Heart right ventricle (tissue), 16 donors: ENCODE measurements around the gene MYO5B. TPM values are rescaled to one million over a fixed set of nuclear protein-coding genes. Genes with fewer than 3 reads are reported as not detected.

Source experiments
- ATAC-seq, 8 donors: fragments of 200-7000 bp; cut with Tn5 transposase; one replicate each; pipeline ENCODE4 v1.9.1; 2020; ENCODE audit warnings: mild to moderate bottlenecking in 8 of 8, moderate library complexity in 8 of 8, moderate number of reproducible peaks in 1 of 8
- DNase-seq, 2 donors: peaks; one replicate each; pipeline ENCODE4 v3.0.0-alpha.2; 2020
- H3K27ac ChIP-seq, 10 donors: fragments of 200-600 bp; sonication (generic) in 2 of 10; one replicate each; pipeline versions ENCODE4 v1.5.0 to v1.8.0; 2020 to 2022; ENCODE audit warnings: mild to moderate bottlenecking in 3 of 10
- H3K27me3 ChIP-seq, 7 donors: fragments of 200-600 bp; one replicate each; pipeline ENCODE4 v1.8.0; 2021 to 2022; ENCODE audit warnings: mild to moderate bottlenecking in 2 of 7
- H3K36me3 ChIP-seq, 9 donors: fragments of 200-600 bp; sonication (generic) in 1 of 9; one replicate each; pipeline versions ENCODE4 v1.5.0 to v1.8.0; 2020 to 2022; ENCODE audit warnings: mild to moderate bottlenecking in 2 of 9
- H3K4me1 ChIP-seq, 9 donors: fragments of 200-600 bp; sonication (generic) in 1 of 9; one replicate each; pipeline versions ENCODE4 v1.5.0 to v1.8.0; 2020 to 2022; ENCODE audit warnings: mild to moderate bottlenecking in 4 of 9
- H3K4me3 ChIP-seq, 10 donors: fragments of 200-600 bp; sonication (generic) in 2 of 10; one replicate each; pipeline versions ENCODE4 v1.5.0 to v1.8.0; 2020 to 2022; ENCODE audit warnings: mild to moderate bottlenecking in 7 of 10, moderate library complexity in 2 of 10
- H3K9me3 ChIP-seq, 11 donors: fragments of 200-600 bp in 10 of 11; sonication (generic) in 2 of 11; one replicate each; pipeline versions ENCODE4 v1.5.0 to v1.8.0; 2013 to 2022; ENCODE audit warnings: mild to moderate bottlenecking in 2 of 11, control low read depth in 1 of 11, moderate library complexity in 1 of 11
- WGBS, 2 donors: extraction: QIAGEN DNeasy Blood & Tissue Kit; methylation state at CpG; one replicate each; pipeline ENCODE4 v1.1.7; 2013; ENCODE audit warnings: inconsistent platforms in 1 of 2; 5-methylcytosine and 5-hydroxymethylcytosine counted together
- intact Hi-C, 10 donors: fragments of 100-400 bp; cut with DNase I; formaldehyde crosslinking; loops; one replicate each; pipeline versions ENCODE4 v1.11.1 to v1.14.2; 2022
- polyA plus RNA-seq, 2 donors: library from polyadenylated mRNA; stranded (reverse); fragments of 200-250 nt; gene quantifications; one replicate each; pipeline ENCODE4 v1.2.3, GENCODE V29; 2013
- total RNA-seq, 10 donors: library from RNA; stranded (reverse); fragmentation: NEBNext Ultra II Directional in 3 of 10; extraction: Animal tissue kit (Norgen Biotek cat#: 25700) in 3 of 10; gene quantifications; one replicate each; pipeline versions ENCODE4 v1.2.1 to v1.2.4, GENCODE V29; 2021 to 2023
- TF ChIP-seq, protein P1 (sequence below), 9 donors: fragments of 200-600 bp; sonication (generic) in 2 of 9; IDR thresholded peaks; one replicate each; pipeline versions ENCODE4 v1.5.0 to v1.8.0; 2021 to 2022; ENCODE audit warnings: antibody characterized with exemption in 9 of 9, mild to moderate bottlenecking in 5 of 9, moderate library complexity in 1 of 9
- donor health status: Arrhythmogenic right ventricular cardiomyopathy.
- donor health status: ischemic (EF 13 %, LVEDD 7.1; RV severe dilation, severe dysfunction).
- donor health status: healthy with polysubstance abuse.
- donor health status: DM: no; HTN: yes; CAD: no.
- donor health status: DM: no; HTN: no; CAD: no.
- donor health status: ischemic (EF 25% LVEDD 6.9; RV normal size, moderate dysfunction).
- donor health status: ischemic (EF 25% LVEDD 5.7; RV mildly dilated, moderate dysfunction).
- donor health status: healthy.
- donor health status: DM: yes; HTN: yes; CAD: no.
- donor health status: Ischemic cardiomyopathy.
- donor health status: ischemic (EF 35%, LVEDD 5.7; RV mildly dilated, moderate dysfunction).
- donor health status: nonischemic (EF 11% LVEDD 7.7; RV severe dilation, severe dysfunction).
- donor health status: DM: yes; HTN: yes; CAD: no.
- donor health status: PGD.
- donor health status: ischemic (EF 29% LVEDD 5.4; RV normal size, mild dysfunction).
- donor health status: nonischemic (EF 23%, LVEDD 6.1; RV moderate dilation, normal function).

MYO5B gene
- total and polyA plus RNA-seq, 12 donors, result 0.20 to 3.7 (median 0.93) TPM

DNA sequence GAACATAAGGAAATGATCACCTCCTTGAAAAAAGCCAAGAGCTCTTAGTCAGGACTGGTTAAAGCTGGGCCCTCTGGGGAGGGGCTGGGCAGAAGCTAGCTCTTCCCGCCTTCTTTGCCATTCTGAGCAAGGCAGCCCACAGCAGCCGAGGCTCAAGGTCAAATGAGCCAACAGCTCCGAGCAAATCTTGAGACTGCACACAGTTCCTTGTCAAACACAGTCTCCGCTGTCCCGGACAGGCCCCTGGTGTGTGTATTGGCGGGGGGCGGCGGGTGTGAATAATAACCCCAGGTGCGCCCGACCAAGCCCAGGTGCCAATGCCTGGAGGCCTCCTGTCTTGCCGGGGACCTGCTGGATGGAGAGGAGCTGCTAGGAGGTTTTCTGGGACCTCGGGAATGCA, 335.2 kb downstream of the MYO5B start:
- Histone ChIP-seq H3K4me1 (peaks cover 0 to 3% (median 0%) of the 10 kb centered on the region in 9 donors), H3K27me3 (peaks cover 0 to 11% (median 0%) of the 10 kb centered on the region in 7 donors), H3K36me3 (no peaks in the 10 kb centered on the region), H3K27ac (no peak overlapping the region), H3K9me3 (no peaks in the 10 kb centered on the region), H3K4me3 (no peak overlapping the region)
- DNase-seq (no peak), ATAC-seq (no peak)
- intact Hi-C loops, result loop anchor here (1.0 to 10.0 kb wide), 12 partner anchors 65 to 1185 kb away; partner anchors contain the start of gene LIPG (in 4 of the 10)
- TF ChIP-seq, protein P1, sequence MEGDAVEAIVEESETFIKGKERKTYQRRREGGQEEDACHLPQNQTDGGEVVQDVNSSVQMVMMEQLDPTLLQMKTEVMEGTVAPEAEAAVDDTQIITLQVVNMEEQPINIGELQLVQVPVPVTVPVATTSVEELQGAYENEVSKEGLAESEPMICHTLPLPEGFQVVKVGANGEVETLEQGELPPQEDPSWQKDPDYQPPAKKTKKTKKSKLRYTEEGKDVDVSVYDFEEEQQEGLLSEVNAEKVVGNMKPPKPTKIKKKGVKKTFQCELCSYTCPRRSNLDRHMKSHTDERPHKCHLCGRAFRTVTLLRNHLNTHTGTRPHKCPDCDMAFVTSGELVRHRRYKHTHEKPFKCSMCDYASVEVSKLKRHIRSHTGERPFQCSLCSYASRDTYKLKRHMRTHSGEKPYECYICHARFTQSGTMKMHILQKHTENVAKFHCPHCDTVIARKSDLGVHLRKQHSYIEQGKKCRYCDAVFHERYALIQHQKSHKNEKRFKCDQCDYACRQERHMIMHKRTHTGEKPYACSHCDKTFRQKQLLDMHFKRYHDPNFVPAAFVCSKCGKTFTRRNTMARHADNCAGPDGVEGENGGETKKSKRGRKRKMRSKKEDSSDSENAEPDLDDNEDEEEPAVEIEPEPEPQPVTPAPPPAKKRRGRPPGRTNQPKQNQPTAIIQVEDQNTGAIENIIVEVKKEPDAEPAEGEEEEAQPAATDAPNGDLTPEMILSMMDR (IDR thresholded peaks at IDR 0.05), result no peak
- 83% methylated on average over 12 of the region's 12 CpGs for WGBS, 2 donors

DNA sequence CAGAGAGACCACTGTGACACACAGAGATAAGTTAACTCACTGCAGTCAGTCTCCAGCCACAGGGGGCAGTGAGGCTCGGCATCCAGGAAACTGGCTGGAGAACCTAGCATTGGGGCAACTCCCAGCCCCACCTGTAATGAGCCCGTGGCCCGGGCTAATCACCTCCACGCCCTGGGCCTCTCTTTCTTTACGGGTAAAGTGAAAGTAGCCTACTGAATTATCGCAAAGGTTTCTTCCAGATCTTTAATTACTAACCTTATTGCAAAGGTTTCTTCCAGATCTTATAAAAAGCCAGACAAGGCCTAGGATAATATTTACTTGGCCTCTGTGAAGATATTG, 336.0 kb downstream of the MYO5B start:
- DNase-seq (no peak), ATAC-seq (peak in 3 of 8 donors; percentile 7 to 20 (median 14))
- WGBS, 2 donors, result 55 to 59% methylated on average over 6 of the region's 6 CpGs
- peaks cover 0 to 3% (median 0%) of the 10 kb centered on the region in 9 donors for H3K4me1 ChIP-seq
- peaks cover 0 to 5% (median 0%) of the 10 kb centered on the region in 7 donors for H3K27me3 ChIP-seq
- H3K4me3 ChIP-seq, result no peak overlapping the region
- H3K36me3 ChIP-seq, result no peaks in the 10 kb centered on the region
- intact Hi-C loops, result loop anchor here (1.0 to 10.0 kb wide), 12 partner anchors 64 to 1184 kb away; partner anchors contain the start of gene LIPG (in 3 of the 10)
- H3K9me3 ChIP-seq, result no peaks in the 10 kb centered on the region
- TF ChIP-seq, protein P1 (IDR thresholded peaks at IDR 0.05), result peak in 3 of 9 donors; percentile 2 to 22 (median 2)
- H3K27ac ChIP-seq, result no peak overlapping the region

DNA sequence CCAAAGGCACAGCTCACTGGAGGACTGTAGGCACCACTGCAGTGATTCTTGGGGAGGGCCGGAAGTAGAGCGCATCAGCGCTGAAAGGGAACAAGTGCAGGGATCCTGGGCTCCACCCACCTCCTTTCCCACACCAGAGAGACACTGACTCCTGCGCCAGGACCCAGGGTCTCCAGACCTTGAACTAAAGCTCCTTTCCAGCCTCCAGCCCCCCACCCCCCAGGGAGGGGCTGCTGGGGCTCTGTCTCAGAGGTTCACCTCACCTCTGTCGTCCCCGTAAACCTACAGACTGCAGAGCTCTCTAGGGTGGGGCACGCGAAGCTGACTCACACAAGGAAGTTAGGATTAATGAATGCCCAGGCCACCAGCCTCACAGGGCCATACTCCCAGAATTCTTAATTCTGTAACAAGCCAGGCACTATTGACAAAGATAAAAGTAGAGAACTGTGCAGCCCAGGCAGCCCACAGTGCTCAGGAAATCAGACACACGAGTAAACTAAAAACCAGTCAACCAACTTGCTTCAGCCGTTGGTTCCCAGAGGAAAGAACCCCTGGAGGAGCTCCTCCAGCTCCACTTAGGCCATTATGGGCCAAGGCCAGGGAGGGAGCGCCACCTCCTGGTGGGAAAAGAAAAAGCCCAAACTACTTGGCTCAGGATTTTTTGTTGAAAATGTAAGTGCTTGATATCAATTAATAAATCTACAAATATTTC, 336.5 kb downstream of the MYO5B start:
- Histone ChIP-seq H3K36me3 (no peaks in the 10 kb centered on the region), H3K9me3 (no peaks in the 10 kb centered on the region), H3K27me3 (peaks cover 0 to under 1% (median 0%) of the 10 kb centered on the region in 7 donors), H3K4me3 (no peak overlapping the region), H3K27ac (no peak overlapping the region), H3K4me1 (peaks cover 0 to 3% (median 0%) of the 10 kb centered on the region in 9 donors)
- peak; percentile 44 to 58 for DNase-seq
- TF ChIP-seq, protein P1 (IDR thresholded peaks at IDR 0.05), result peak; percentile 83 to 97 (median 91)
- peak in 7 of 8 donors; percentile 40 to 73 (median 63) for ATAC-seq
- WGBS, 2 donors, result 60 to 61% methylated on average over 11 of the region's 11 CpGs
- intact Hi-C loops, result loop anchor here (1.0 to 10.0 kb wide), 13 partner anchors 64 to 1184 kb away; partner anchors contain the start of gene LIPG (in 3 of the 10)

DNA sequence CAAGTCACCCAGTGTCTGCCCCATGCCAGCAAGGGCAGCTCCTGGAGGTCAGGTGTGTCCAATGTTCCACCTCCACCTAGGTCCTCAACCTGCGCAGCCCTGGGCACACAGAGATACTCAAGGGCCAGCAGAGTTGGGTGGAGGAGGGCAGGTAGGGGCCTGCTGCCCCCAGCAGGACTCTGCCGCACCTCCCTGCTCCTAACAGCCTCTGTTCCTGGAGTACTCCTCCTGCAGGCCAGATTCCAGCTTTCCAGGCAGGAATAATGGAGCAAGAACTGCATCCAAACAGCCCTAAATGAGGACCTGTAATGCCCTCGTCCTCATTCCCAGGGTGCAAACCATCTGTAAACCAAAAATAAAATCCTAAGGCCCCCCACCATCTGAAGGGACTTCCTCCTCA, 337.2 kb downstream of the MYO5B start:
- Histone ChIP-seq H3K4me1 (peaks cover 0 to 3% (median 0%) of the 10 kb centered on the region in 9 donors), H3K36me3 (no peaks in the 10 kb centered on the region), H3K27me3 (no peaks in the 10 kb centered on the region), H3K9me3 (no peaks in the 10 kb centered on the region), H3K27ac (no peak overlapping the region), H3K4me3 (no peak overlapping the region)
- no peak for DNase-seq
- WGBS, 2 donors, result 88 to 91% methylated on average over 3 of the region's 3 CpGs
- ATAC-seq, result no peak
- intact Hi-C loops, result loop anchor here (1.0 to 10.0 kb wide), 12 partner anchors 63 to 1183 kb away; partner anchors contain the start of gene LIPG (in 3 of the 10)
- TF ChIP-seq, protein P1 (IDR thresholded peaks at IDR 0.05), result no peak
